ENCODE data around the gene NRK. TPM values are rescaled to one million over a fixed set of nuclear protein-coding genes. Genes with fewer than 3 reads are reported as not detected.

The NRK gene
- total and polyA plus RNA-seq, 2 of the 4 experiments (the other 2 are of a cell fraction): 0.92 to 2.7 TPM

GRCh38 chrX:105775679-105776078, 46.7 kb upstream of the NRK start:
- in situ Hi-C loops (cut with MboI; ENCODE audit: low sequenced_read_pairs) (no loop called here), intact Hi-C loops (cut with micrococcal nuclease) (no loop called here), dilution Hi-C loops (cut with HindIII; ENCODE audit: low sequenced_read_pairs, unreplicated experiment) (no loop called here)
- H3K27me3 ChIP-seq (ENCODE audit: control insufficient read depth, insufficient read depth, low read length): no peaks in the 10 kb centered on the region
- no peak for ATAC-seq (ENCODE audit: low read depth)
- BruUV-seq (replicated peaks): no TSS peak
- no peak overlapping the region for H2AFZ ChIP-seq (replicated peaks; ENCODE audit: low read length, poor library complexity)
- peak; percentile 82 for TF ChIP-seq MAFK (IDR thresholded peaks at IDR 0.05; ENCODE audit: low read depth, low read length)
- TF ChIP-seq FOS (IDR thresholded peaks at IDR 0.05; ENCODE audit: low read depth, low read length): no peak
- DNase-seq: no peak
- no peak overlapping the region for H4K8ac ChIP-seq (ENCODE audit: low read depth in 2 of 2, low read length in 2 of 2)
- no peak overlapping the region for H3K4me3 ChIP-seq (ENCODE audit: insufficient read depth, low read depth, low read length)
- H3K14ac ChIP-seq (replicated peaks; ENCODE audit: low read depth, low read length): no peak overlapping the region
- H3K4ac ChIP-seq (ENCODE audit: low read depth, low read length): no peak overlapping the region
- no peak overlapping the region for H2BK120ac ChIP-seq (ENCODE audit: low read depth, low read length)
- H2BK20ac ChIP-seq (ENCODE audit: low read depth, low read length): no peak overlapping the region
- H2AK9ac ChIP-seq (replicated peaks; ENCODE audit: low read depth, low read length, poor library complexity): no peak overlapping the region
- POLR2A ChIA-PET (ENCODE audit: unreplicated experiment): no interaction called here
- H2AK5ac ChIP-seq (ENCODE audit: low read depth, low read length): no peak overlapping the region
- H3K79me1 ChIP-seq (ENCODE audit: low read depth in 1 of 2, low read length in 2 of 2): no peaks in the 10 kb centered on the region
- H4K91ac ChIP-seq (ENCODE audit: insufficient read depth, low read depth, low read length): no peak overlapping the region
- no peaks in the 10 kb centered on the region for H3K9me3 ChIP-seq (ENCODE audit: control insufficient read depth, insufficient read depth, low read length)
- H2BK15ac ChIP-seq (ENCODE audit: low read depth, low read length): no peak overlapping the region
- no peak overlapping the region for H3K18ac ChIP-seq (ENCODE audit: low read depth, low read length)
- CTCF ChIA-PET: no interaction called here
- H4K5ac ChIP-seq (ENCODE audit: low read depth, low read length): no peak overlapping the region
- H4K20me1 ChIP-seq (ENCODE audit: insufficient read depth, low read length): no peaks in the 10 kb centered on the region
- H3K56ac ChIP-seq (ENCODE audit: extremely low read depth, insufficient read depth, low read length): no peak overlapping the region
- no CpG with 5 or more reads among the region's 3 CpGs for WGBS, 2 experiments (ENCODE audit: extremely low coverage in 2 of 2, insufficient read length in 1 of 2)
- no peak overlapping the region for H3K27ac ChIP-seq (ENCODE audit: insufficient read depth, low read length)
- no peaks in the 10 kb centered on the region for H3K9me1 ChIP-seq (ENCODE audit: insufficient read depth, low read length)
- no peak overlapping the region for H3K23ac ChIP-seq (ENCODE audit: low read depth, low read length)
- H3K4me1 ChIP-seq (ENCODE audit: control insufficient read depth, insufficient read depth, low read length): no peaks in the 10 kb centered on the region
- no peak overlapping the region for H2BK5ac ChIP-seq (ENCODE audit: low read depth, low read length, poor library complexity, severe bottlenecking)
- no peak overlapping the region for H3K4me2 ChIP-seq (ENCODE audit: low read depth, low read length)
- no peaks in the 10 kb centered on the region for H3K36me3 ChIP-seq (ENCODE audit: control insufficient read depth, insufficient read depth, low read length)
- no peak overlapping the region for H3K9ac ChIP-seq (ENCODE audit: low read depth, low read length)
